ENCODE results near the gene PLK1. TPM values are rescaled to one million over a fixed set of nuclear protein-coding genes. Genes with fewer than 3 reads are reported as not detected.

Gene PLK1
- total and polyA plus RNA-seq, 2 of the 13 experiments (the other 11 are each of a cell fraction or from before 2014, with no cell fraction given): 71.5 to 76.3 TPM

DNA sequence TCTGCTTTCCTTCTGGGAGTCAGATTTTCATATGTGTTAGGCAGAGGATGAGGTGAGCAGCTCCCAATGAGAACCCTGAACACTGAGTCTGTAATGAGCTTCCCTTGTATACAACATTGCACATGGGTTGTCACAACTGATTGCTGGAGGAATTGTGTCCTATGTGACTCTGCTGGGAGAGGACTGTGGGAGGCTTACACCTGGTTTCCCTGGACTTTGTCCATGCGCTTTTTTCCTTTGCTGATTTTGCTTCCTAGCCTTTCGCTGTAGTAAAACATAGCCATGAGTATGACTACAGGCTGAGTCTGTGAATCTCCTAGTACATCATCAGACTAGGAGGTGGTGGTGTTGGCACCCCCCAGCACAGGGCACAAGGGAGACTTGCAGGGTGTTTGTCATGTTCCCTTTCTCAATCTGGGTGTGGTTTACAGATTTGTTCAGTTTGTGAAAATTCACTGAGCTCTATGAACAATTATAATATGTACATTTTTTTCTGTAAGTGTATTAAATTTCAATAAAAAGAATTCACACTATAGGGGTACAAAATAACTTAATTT, 1.7 kb upstream of the PLK1 start (continued):
- TF ChIP-seq TFE3 (CRISPR knock-in tag; IDR thresholded peaks at IDR 0.05) (no peak), SKI (IDR thresholded peaks at IDR 0.05; ENCODE audit: partially characterized antibody) (no peak), BRCA1 (CRISPR knock-in tag; IDR thresholded peaks at IDR 0.05) (no peak), ZMYM3 (CRISPR knock-in tag; IDR thresholded peaks at IDR 0.05) (0 out of 2 replicates have a peak, but pooled peaks have one; percentile 19), PAX8 (CRISPR knock-in tag; IDR thresholded peaks at IDR 0.05; ENCODE audit: borderline replicate concordance) (no peak), YEATS4 (CRISPR knock-in tag; IDR thresholded peaks at IDR 0.05; ENCODE audit: borderline replicate concordance) (no peak), SAP130 (CRISPR knock-in tag; IDR thresholded peaks at IDR 0.05; ENCODE audit: low read depth) (peak; percentile 27; the same call in 1 of the 2 replicates), HOXA3 (CRISPR knock-in tag; IDR thresholded peaks at IDR 0.05) (0 out of 2 replicates have a peak, but pooled peaks have one; percentile 35), ZFYVE20 (CRISPR knock-in tag; IDR thresholded peaks at IDR 0.05; ENCODE audit: borderline replicate concordance, low read depth) (no peak), ZMYM2 (CRISPR knock-in tag; IDR thresholded peaks at IDR 0.05) (no peak), HNF4G (IDR thresholded peaks at IDR 0.05; ENCODE audit: borderline replicate concordance, low read depth, low read length) (peak; percentile 36; the same call in 1 of the 2 replicates), HNF4G (CRISPR knock-in tag; IDR thresholded peaks at IDR 0.05; ENCODE audit: borderline replicate concordance, low read depth) (no peak), ZZZ3 (CRISPR knock-in tag; IDR thresholded peaks at IDR 0.05; ENCODE audit: borderline replicate concordance) (no peak), PITX1 (CRISPR knock-in tag; IDR thresholded peaks at IDR 0.05) (0 out of 2 replicates have a peak, but pooled peaks have one; percentile 15), PRDM15 (CRISPR knock-in tag; IDR thresholded peaks at IDR 0.05) (no peak), MED1 (CRISPR knock-in tag; IDR thresholded peaks at IDR 0.05) (no peak), GTF3A (CRISPR knock-in tag; conservative IDR thresholded peaks at IDR 0.05) (no peak), HNF4A (CRISPR knock-in tag; IDR thresholded peaks at IDR 0.05) (peak; percentile 57), ZBTB38 (CRISPR knock-in tag; IDR thresholded peaks at IDR 0.05) (peak; percentile 86), ZBTB4 (CRISPR knock-in tag; IDR thresholded peaks at IDR 0.05; ENCODE audit: borderline replicate concordance) (no peak)
- TF ChIP-seq, protein P1, sequence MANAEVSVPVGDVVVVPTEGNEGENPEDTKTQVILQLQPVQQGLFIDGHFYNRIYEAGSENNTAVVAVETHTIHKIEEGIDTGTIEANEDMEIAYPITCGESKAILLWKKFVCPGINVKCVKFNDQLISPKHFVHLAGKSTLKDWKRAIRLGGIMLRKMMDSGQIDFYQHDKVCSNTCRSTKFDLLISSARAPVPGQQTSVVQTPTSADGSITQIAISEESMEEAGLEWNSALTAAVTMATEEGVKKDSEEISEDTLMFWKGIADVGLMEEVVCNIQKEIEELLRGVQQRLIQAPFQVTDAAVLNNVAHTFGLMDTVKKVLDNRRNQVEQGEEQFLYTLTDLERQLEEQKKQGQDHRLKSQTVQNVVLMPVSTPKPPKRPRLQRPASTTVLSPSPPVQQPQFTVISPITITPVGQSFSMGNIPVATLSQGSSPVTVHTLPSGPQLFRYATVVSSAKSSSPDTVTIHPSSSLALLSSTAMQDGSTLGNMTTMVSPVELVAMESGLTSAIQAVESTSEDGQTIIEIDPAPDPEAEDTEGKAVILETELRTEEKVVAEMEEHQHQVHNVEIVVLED (CRISPR knock-in tag; IDR thresholded peaks at IDR 0.05; ENCODE audit: borderline replicate concordance): no peak

Data from HepG2 (cell line).